Choroid plexus epithelial cell (primary cell): ENCODE measurements around the gene IGSF9B.

Experiments used
- DNase-seq: peaks from one replicate; pipeline ENCODE4 v3.0.0-alpha.2; 2010; ENCODE audit warnings: low read depth
- H3K4me3 ChIP-seq: 2 replicates; pipeline ENCODE4 v1.5.1; 2011; ENCODE audit warnings: low read depth, mild to moderate bottlenecking, control low read depth, low read length, moderate library complexity
- TF ChIP-seq, protein P1 (sequence below): conservative IDR thresholded peaks from 2 replicates; pipeline ENCODE4 v1.5.1; 2011; ENCODE audit warnings: low read depth, mild to moderate bottlenecking, control low read depth, inconsistent platforms, low read length, moderate library complexity

Gene IGSF9B

DNA sequence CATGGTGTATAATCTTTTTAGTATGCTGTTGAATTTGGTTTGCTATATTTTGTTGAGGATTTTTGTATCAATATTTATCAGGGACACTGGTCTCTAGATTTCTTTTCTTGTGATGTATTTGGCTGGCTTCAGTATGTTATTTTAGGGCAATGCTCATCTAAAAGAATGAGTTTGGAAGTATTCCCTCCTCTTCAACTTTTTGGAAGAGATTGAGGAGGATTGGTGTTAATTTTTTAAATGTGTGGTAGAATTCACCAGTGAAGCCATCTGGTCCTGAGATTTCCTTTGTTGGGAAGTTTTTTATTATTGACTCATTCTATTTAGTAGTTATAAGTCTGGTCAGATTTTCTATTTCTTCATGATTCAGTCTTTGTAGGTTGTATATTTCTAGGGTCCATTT, 89.3 kb downstream of the IGSF9B start:
- no peak for DNase-seq
- TF ChIP-seq, protein P1, sequence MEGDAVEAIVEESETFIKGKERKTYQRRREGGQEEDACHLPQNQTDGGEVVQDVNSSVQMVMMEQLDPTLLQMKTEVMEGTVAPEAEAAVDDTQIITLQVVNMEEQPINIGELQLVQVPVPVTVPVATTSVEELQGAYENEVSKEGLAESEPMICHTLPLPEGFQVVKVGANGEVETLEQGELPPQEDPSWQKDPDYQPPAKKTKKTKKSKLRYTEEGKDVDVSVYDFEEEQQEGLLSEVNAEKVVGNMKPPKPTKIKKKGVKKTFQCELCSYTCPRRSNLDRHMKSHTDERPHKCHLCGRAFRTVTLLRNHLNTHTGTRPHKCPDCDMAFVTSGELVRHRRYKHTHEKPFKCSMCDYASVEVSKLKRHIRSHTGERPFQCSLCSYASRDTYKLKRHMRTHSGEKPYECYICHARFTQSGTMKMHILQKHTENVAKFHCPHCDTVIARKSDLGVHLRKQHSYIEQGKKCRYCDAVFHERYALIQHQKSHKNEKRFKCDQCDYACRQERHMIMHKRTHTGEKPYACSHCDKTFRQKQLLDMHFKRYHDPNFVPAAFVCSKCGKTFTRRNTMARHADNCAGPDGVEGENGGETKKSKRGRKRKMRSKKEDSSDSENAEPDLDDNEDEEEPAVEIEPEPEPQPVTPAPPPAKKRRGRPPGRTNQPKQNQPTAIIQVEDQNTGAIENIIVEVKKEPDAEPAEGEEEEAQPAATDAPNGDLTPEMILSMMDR = no peak

DNA sequence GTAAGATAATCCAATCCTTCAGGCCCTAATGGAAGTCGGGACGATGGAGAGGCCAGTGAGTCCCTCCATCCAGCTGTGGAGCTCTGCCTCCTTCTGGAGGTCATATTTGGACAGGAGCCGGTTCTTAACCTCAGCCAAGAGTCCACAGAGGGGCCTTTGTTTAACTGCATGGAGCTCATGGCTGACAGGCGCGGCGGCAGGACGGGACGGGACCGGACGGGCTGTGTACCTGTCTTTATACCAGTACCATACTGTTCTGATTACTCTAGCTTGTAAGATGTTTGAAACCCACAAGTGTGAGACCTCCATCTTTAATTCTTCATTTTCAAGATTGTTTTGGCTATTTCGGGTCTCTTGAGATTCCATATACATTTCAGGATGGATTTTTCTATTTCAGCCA, 91.3 kb downstream of the IGSF9B start:
- no peak for DNase-seq
- H3K4me3 ChIP-seq = no peak overlapping the region
- TF ChIP-seq, protein P1 = no peak

More for the DNA sequence above, 89.3 kb downstream of the IGSF9B start:
- H3K4me3 ChIP-seq = no peak overlapping the region

DNA sequence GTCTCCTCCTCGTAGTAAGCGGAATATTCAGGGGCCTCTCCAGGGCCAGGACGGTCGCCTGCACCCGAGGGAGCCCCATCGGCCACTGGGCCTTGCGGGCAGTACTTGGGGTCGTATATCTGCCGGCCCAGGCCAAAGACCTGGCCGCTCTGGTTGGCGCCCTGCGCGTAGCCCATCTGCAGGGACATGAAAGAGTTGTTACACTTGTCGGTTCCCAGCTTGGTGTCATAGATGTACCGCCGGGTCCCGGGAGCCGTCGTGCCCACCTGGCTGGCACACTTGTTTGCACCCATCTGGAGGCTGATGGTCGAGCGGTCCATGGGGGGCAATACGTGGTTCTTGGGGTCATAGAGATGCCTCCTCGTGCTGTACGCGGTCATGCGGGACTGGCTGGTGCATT, 92.0 kb downstream of the IGSF9B start:
- no peak for DNase-seq
- TF ChIP-seq, protein P1 = no peak
- H3K4me3 ChIP-seq = no peak overlapping the region

DNA sequence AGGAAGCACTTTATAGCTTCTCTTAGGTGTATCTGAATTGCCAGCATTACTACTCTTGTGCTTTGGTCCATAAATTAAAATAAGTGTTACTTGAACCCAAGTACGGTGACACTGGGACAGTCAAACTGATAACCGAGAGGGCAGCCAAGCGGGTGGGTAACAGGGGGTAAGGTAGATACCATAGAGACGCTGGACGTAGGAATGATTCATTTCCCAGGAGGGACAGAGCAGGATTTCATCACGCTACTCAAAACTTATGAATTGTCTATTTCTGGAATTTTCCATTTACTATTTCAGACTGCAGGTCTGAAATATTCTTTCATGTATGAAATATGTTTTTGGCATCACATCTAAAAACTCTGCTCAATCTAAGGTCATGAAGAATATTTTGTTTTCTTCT, 96.6 kb downstream of the IGSF9B start:
- DNase-seq = no peak
- TF ChIP-seq, protein P1 = no peak
- H3K4me3 ChIP-seq = no peak overlapping the region
